HG03432 (cell line): Measurements from ENCODE around the gene USP40.

Source experiments
- ATAC-seq: cut with Tn5 transposase; IDR thresholded peaks from one replicate; pipeline ENCODE4 v1.9.1; 2021; ENCODE audit warnings: mild to moderate bottlenecking, moderate library complexity; ENCODE audit not compliant: unreplicated experiment

The USP40 gene

GRCh38 chr2:233462826-233463470, 103.6 kb downstream of the USP40 start:
- ATAC-seq: no peak

GRCh38 chr2:233462202-233462785, 104.3 kb downstream of the USP40 start:
- no peak for ATAC-seq

- ATAC-seq: no peak
These were observed 105.1 kb downstream of the USP40 start for GRCh38 chr2:233461481-233461891.

- no peak for ATAC-seq
These were observed 105.7 kb downstream of the USP40 start for GRCh38 chr2:233460726-233461441.

- ATAC-seq: no peak
These were observed 107.2 kb downstream of the USP40 start for GRCh38 chr2:233459426-233459825.

- ATAC-seq: no peak
These were observed 107.8 kb downstream of the USP40 start for GRCh38 chr2:233458826-233459225.

GRCh38 chr2:233458031-233458610, 108.5 kb downstream of the USP40 start:
- no peak for ATAC-seq

- ATAC-seq: no peak
These were observed 109.2 kb downstream of the USP40 start for GRCh38 chr2:233457356-233457755.

GRCh38 chr2:233456934-233457333, 109.6 kb downstream of the USP40 start:
- ATAC-seq: no peak

- no peak for ATAC-seq
These were observed 110.5 kb downstream of the USP40 start for GRCh38 chr2:233456111-233456510.

GRCh38 chr2:233455491-233455890, 111.1 kb downstream of the USP40 start:
- ATAC-seq: no peak

- no peak for ATAC-seq
These were observed 111.6 kb downstream of the USP40 start for GRCh38 chr2:233455006-233455405.

GRCh38 chr2:233453916-233454315, 112.7 kb downstream of the USP40 start:
- ATAC-seq: no peak

GRCh38 chr2:233453111-233453915, 113.3 kb downstream of the USP40 start:
- no peak for ATAC-seq

- ATAC-seq: no peak
These were observed 114.6 kb downstream of the USP40 start for GRCh38 chr2:233451950-233452349.

- ATAC-seq: no peak
These were observed 115.6 kb downstream of the USP40 start for GRCh38 chr2:233450864-233451575.

- no peak for ATAC-seq
These were observed 116.4 kb downstream of the USP40 start for GRCh38 chr2:233449921-233450863.

GRCh38 chr2:233449081-233449901, 117.3 kb downstream of the USP40 start:
- ATAC-seq: no peak
